IPS DF 4.7 (cell line): Measurements from ENCODE around the gene KDM7A.
"Not testable (repeated sequence)": the region's sequence is repeated elsewhere in the genome, so short reads cannot be mapped to it uniquely, and the experiment has no call there.

Source experiments
- DNase-seq: peaks from one replicate; pipeline ENCODE4 v3.0.0-alpha.2; 2013; ENCODE audit warnings: low spot score; ENCODE audit errors: extremely low read depth

KDM7A gene

GRCh38 chr7:140202942-140203341 is 26.2 kb upstream of the KDM7A start:
- not testable (repeated sequence) for DNase-seq

GRCh38 chr7:140201393-140201792 is 24.6 kb upstream of the KDM7A start:
- DNase-seq = no peak

- DNase-seq = no peak
Observed at GRCh38 chr7:140200061-140200989, 23.5 kb upstream of the KDM7A start.

GRCh38 chr7:140197938-140198337 is 21.2 kb upstream of the KDM7A start:
- no peak for DNase-seq

GRCh38 chr7:140197218-140197890 is 20.6 kb upstream of the KDM7A start:
- no peak for DNase-seq

- no peak for DNase-seq
Observed at GRCh38 chr7:140196361-140197217, 19.8 kb upstream of the KDM7A start.

- no peak for DNase-seq
Observed at GRCh38 chr7:140195859-140196258, 19.1 kb upstream of the KDM7A start.

GRCh38 chr7:140192620-140193019 is 15.8 kb upstream of the KDM7A start:
- DNase-seq = no peak

GRCh38 chr7:140192176-140192575 is 15.4 kb upstream of the KDM7A start:
- no peak for DNase-seq

GRCh38 chr7:140190588-140190987 is 13.8 kb upstream of the KDM7A start:
- no peak for DNase-seq

GRCh38 chr7:140189917-140190316 is 13.1 kb upstream of the KDM7A start:
- DNase-seq = no peak

GRCh38 chr7:140182917-140183316 is 6.1 kb upstream of the KDM7A start:
- DNase-seq = no peak

- no peak for DNase-seq
Observed at GRCh38 chr7:140179339-140179738, 2.6 kb upstream of the KDM7A start.

- DNase-seq = no peak
Observed at GRCh38 chr7:140176122-140176701, 571 bp downstream of the KDM7A start.

GRCh38 chr7:140175221-140176121 is 1.3 kb downstream of the KDM7A start:
- DNase-seq = peak; percentile 69

- no peak for DNase-seq
Observed at GRCh38 chr7:140174217-140174616, 2.6 kb downstream of the KDM7A start.

GRCh38 chr7:140170375-140170774 is 6.4 kb downstream of the KDM7A start:
- no peak for DNase-seq

GRCh38 chr7:140168816-140169215 is 8.0 kb downstream of the KDM7A start:
- no peak for DNase-seq

- no peak for DNase-seq
Observed at GRCh38 chr7:140165422-140165821, 11.4 kb downstream of the KDM7A start.

- DNase-seq = not testable (repeated sequence)
Observed at GRCh38 chr7:140162081-140162480, 14.7 kb downstream of the KDM7A start.
